ENCODE results near the gene FAM241A. TPM values are rescaled to one million over a fixed set of nuclear protein-coding genes. Genes with fewer than 3 reads are reported as not detected.
A peak's percentile ranks its signal among the peaks of the same experiment; 100 is the strongest.
"Not testable (repeated sequence)": the region's sequence is repeated elsewhere in the genome, so short reads cannot be mapped to it uniquely, and the experiment has no call there.

FAM241A gene
- 0.51 and 0.74 TPM in 2 replicates for total RNA-seq (2014; rRNA removed; shearing (Covaris generic))
- 1.3 and 1.4 TPM in 2 replicates for polyA plus RNA-seq (2015; cell fraction: cytosol; rRNA removed)
- 0.60 and 0.83 TPM in 2 replicates for polyA plus RNA-seq (2015; cell fraction: nucleus; rRNA removed)

GRCh38 chr4:112145326-112145789 is at the start of gene FAM241A:
Gene FAM241A, plus strand, starts transcription at chr4:112145454. Its CDS starts 127 bp downstream, at chr4:112145581.
- in situ Hi-C loops (cut with HindIII; ENCODE audit: low pct_unique_long_range_greater_than_20kb, low sequenced_read_pairs): no loop called here
- DNase-seq (ENCODE audit: low read depth, low spot score): peak; percentile 73

GRCh38 chr4:112098841-112099530 is 46.3 kb upstream of the FAM241A start:
- in situ Hi-C loops (cut with HindIII; ENCODE audit: low pct_unique_long_range_greater_than_20kb, low sequenced_read_pairs): no loop called here
- DNase-seq (ENCODE audit: low read depth, low spot score): no peak

GRCh38 chr4:112099701-112100297 is 45.5 kb upstream of the FAM241A start:
- peak; percentile 68 for DNase-seq (ENCODE audit: low read depth, low spot score)
- in situ Hi-C loops (cut with HindIII; ENCODE audit: low pct_unique_long_range_greater_than_20kb, low sequenced_read_pairs): no loop called here

GRCh38 chr4:112102875-112103370 is 42.3 kb upstream of the FAM241A start:
- in situ Hi-C loops (cut with HindIII; ENCODE audit: low pct_unique_long_range_greater_than_20kb, low sequenced_read_pairs): no loop called here
- DNase-seq (ENCODE audit: low read depth, low spot score): no peak

- in situ Hi-C loops (cut with HindIII; ENCODE audit: low pct_unique_long_range_greater_than_20kb, low sequenced_read_pairs): no loop called here
These were observed 39.9 kb upstream of the FAM241A start for GRCh38 chr4:112105201-112105969.

GRCh38 chr4:112109360-112110058 is 35.7 kb upstream of the FAM241A start:
- DNase-seq (ENCODE audit: low read depth, low spot score): no peak
- in situ Hi-C loops (cut with HindIII; ENCODE audit: low pct_unique_long_range_greater_than_20kb, low sequenced_read_pairs): no loop called here

More at GRCh38 chr4:112105201-112105969, 39.9 kb upstream of the FAM241A start:
- DNase-seq (ENCODE audit: low read depth, low spot score): no peak

- in situ Hi-C loops (cut with HindIII; ENCODE audit: low pct_unique_long_range_greater_than_20kb, low sequenced_read_pairs): no loop called here
- DNase-seq (ENCODE audit: low read depth, low spot score): no peak
These were observed 35.2 kb upstream of the FAM241A start for GRCh38 chr4:112110059-112110425.

- no peak for DNase-seq (ENCODE audit: low read depth, low spot score)
- in situ Hi-C loops (cut with HindIII; ENCODE audit: low pct_unique_long_range_greater_than_20kb, low sequenced_read_pairs): no loop called here
These were observed 33.9 kb upstream of the FAM241A start for GRCh38 chr4:112111306-112111705.

- DNase-seq (ENCODE audit: low read depth, low spot score); in situ Hi-C loops (cut with HindIII; ENCODE audit: low pct_unique_long_range_greater_than_20kb, low sequenced_read_pairs): not testable (repeated sequence)
These were observed 33.2 kb upstream of the FAM241A start for GRCh38 chr4:112112095-112112494.

- DNase-seq (ENCODE audit: low read depth, low spot score): no peak
- in situ Hi-C loops (cut with HindIII; ENCODE audit: low pct_unique_long_range_greater_than_20kb, low sequenced_read_pairs): no loop called here
These were observed 32.6 kb upstream of the FAM241A start for GRCh38 chr4:112112590-112113170.

GRCh38 chr4:112113864-112114263 is 31.4 kb upstream of the FAM241A start:
- DNase-seq (ENCODE audit: low read depth, low spot score): no peak
- in situ Hi-C loops (cut with HindIII; ENCODE audit: low pct_unique_long_range_greater_than_20kb, low sequenced_read_pairs): no loop called here

GRCh38 chr4:112114452-112114851 is 30.8 kb upstream of the FAM241A start:
- in situ Hi-C loops (cut with HindIII; ENCODE audit: low pct_unique_long_range_greater_than_20kb, low sequenced_read_pairs): no loop called here
- DNase-seq (ENCODE audit: low read depth, low spot score): no peak

- in situ Hi-C loops (cut with HindIII; ENCODE audit: low pct_unique_long_range_greater_than_20kb, low sequenced_read_pairs): no loop called here
- DNase-seq (ENCODE audit: low read depth, low spot score): no peak
These were observed 26.4 kb upstream of the FAM241A start for GRCh38 chr4:112118742-112119352.

GRCh38 chr4:112119353-112119783 is 25.9 kb upstream of the FAM241A start:
- no peak for DNase-seq (ENCODE audit: low read depth, low spot score)
- in situ Hi-C loops (cut with HindIII; ENCODE audit: low pct_unique_long_range_greater_than_20kb, low sequenced_read_pairs): no loop called here

- no peak for DNase-seq (ENCODE audit: low read depth, low spot score)
- in situ Hi-C loops (cut with HindIII; ENCODE audit: low pct_unique_long_range_greater_than_20kb, low sequenced_read_pairs): no loop called here
These were observed 25.2 kb upstream of the FAM241A start for GRCh38 chr4:112120021-112120420.

- in situ Hi-C loops (cut with HindIII; ENCODE audit: low pct_unique_long_range_greater_than_20kb, low sequenced_read_pairs): no loop called here
- no peak for DNase-seq (ENCODE audit: low read depth, low spot score)
These were observed 19.8 kb upstream of the FAM241A start for GRCh38 chr4:112125416-112125815.

Data from SK-MEL-5 (cell line).